ENCODE data around the gene TMEM272. TPM values are rescaled to one million over a fixed set of nuclear protein-coding genes. Genes with fewer than 3 reads are reported as not detected.
A peak's percentile ranks its signal among the peaks of the same experiment; 100 is the strongest.

The TMEM272 gene
- total RNA-seq, 2 donors from 2014 or later, result 1.3 to 1.7 TPM

DNA sequence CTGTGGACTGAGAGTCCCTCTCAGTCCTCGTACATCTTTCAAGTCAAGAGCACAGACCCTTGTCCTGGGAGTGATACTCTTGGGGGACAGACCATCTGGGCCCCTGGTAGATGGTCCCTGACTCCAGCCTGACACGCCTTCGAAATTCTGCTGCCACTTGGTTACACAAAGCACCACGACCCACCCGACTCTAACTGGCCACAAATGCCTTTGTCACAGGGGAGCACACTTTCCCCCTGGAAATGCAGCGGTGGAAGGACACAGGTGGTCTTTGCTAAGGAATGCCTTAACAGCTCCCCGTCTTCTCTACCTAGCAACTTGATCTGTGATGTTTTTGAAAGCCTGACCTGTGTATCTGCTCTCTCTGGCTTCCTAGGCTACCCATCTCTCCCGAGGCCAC lies 27.3 kb downstream of the TMEM272 start:
- H3K27ac Mint-ChIP-seq, result peak overlapping the region; percentile 98
- H3K36me3 Mint-ChIP-seq (ENCODE audit: low read depth), result peaks cover 11% of the 10 kb centered on the region
- H3K9me3 ChIP-seq (ENCODE audit: control insufficient read depth, low read length, poor library complexity, severe bottlenecking), result no peaks in the 10 kb centered on the region
- H3K4me3 Mint-ChIP-seq, result no peak overlapping the region
- peaks cover 66% of the 10 kb centered on the region for H3K4me1 Mint-ChIP-seq
- DNase-seq, result no peak
- no peak for ATAC-seq
- no peaks in the 10 kb centered on the region for H3K27me3 Mint-ChIP-seq

DNA sequence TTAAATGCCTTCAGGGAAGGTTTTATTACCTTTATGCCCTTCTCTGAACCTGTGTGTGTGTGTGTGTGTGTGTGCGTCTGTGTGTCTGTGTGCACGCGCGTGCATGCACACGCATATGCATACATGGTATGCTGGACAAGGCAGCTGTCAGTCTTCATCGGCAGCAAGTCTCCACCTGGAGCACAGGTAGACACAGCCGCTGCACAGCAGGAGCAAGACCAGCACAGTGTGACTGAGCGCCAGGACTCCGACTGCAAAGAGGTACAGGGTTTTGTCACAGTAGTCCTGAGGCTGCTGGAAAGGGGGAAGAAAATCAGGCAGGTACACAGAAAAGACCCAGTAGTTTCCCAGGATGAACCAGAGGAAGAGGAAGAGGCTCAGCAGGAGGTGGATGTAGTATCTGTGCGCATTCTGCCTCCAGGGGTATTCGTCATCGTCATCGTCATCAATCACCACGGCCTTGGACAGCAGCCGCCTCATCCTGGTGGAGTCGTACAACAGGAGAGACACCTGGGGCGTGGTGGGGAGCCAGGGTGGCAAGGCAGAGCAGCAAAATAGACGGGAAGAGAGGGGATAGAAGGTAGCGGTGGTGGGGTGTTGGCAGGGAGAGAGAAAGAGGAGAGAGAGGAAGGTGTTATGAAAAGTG lies 28.2 kb downstream of the TMEM272 start:
- no peak for ATAC-seq
- Mint-ChIP-seq H3K27ac (peak overlapping the region; percentile 98), H3K36me3 (ENCODE audit: low read depth) (peaks cover 11% of the 10 kb centered on the region), H3K27me3 (no peaks in the 10 kb centered on the region), H3K4me3 (peak overlapping the region; percentile 63), H3K4me1 (peaks cover 60% of the 10 kb centered on the region)
- no peak for DNase-seq
- H3K9me3 ChIP-seq (ENCODE audit: control insufficient read depth, low read length, poor library complexity, severe bottlenecking), result no peaks in the 10 kb centered on the region

DNA sequence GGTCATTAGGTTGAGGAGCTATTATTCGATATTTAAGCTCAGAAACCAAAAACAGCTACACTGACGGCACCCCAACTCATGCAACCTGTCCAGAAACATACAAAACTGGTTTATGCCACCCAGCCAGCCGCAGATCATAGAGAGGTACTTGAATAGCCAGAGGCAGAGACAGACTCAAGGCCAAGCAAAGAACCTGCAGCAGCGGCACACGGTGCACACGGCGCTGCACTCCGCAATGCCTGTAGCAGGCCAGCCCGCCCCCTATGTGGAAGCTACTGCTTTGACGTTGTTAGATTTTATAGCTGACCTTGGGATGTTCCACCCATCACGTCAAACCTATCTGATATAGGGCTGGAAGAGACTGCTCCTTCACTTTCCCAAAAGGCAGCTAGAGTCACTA lies 29.1 kb downstream of the TMEM272 start:
- H3K27me3 Mint-ChIP-seq, result no peaks in the 10 kb centered on the region
- peaks cover 53% of the 10 kb centered on the region for H3K4me1 Mint-ChIP-seq
- DNase-seq (no peak), ATAC-seq (no peak)
- H3K27ac Mint-ChIP-seq, result peak overlapping the region; percentile 83
- no peaks in the 10 kb centered on the region for H3K9me3 ChIP-seq (ENCODE audit: control insufficient read depth, low read length, poor library complexity, severe bottlenecking)
- H3K36me3 Mint-ChIP-seq (ENCODE audit: low read depth), result peaks cover 11% of the 10 kb centered on the region
- H3K4me3 Mint-ChIP-seq, result no peak overlapping the region

DNA sequence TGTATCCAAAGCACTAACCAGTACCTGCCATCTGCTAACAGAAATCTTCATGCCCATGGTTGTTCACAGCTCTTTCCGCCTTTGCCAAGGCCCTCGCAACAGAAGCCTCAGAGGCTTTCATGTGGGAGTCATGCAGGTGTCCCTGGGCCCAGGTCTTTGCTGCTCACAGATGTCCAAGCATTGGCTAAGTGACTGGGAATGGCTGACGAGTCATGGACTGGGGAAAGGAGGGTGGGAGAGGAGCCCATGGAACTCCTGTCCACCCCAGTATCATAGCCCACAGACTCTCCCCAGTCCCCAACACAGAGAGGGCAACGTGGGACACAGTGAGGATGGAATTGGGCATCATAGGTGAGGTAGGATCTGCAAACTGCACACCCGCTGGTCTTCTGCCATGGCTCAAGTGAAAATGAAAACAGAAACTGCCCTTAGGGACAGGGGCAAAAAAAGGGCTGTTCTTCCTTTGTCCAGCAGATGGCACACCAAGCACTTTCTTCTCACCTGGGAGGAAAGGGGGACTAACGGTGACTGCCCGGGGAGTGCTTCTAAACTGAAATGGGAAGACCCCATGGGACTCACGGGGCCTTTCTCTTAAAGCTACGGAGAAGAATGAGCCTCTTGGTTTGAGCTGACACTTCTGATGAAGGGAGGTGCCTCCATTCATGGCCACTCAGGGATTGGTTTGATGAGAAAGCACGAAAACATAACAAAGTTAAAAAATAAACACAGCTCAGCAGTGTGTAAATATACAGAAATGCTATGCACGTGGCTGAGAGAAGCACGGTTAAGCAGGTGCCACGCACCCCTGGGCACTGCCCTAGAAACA lies 29.9 kb downstream of the TMEM272 start:
- peaks cover 11% of the 10 kb centered on the region for H3K36me3 Mint-ChIP-seq (ENCODE audit: low read depth)
- peak; percentile 44 to 61 (median 58) for DNase-seq
- H3K27me3 Mint-ChIP-seq, result no peaks in the 10 kb centered on the region
- peak overlapping the region; percentile 83 for H3K27ac Mint-ChIP-seq
- peak; percentile 68 for ATAC-seq
- H3K4me3 Mint-ChIP-seq, result peak overlapping the region; percentile 65
- H3K4me1 Mint-ChIP-seq, result peaks cover 46% of the 10 kb centered on the region
- H3K9me3 ChIP-seq (ENCODE audit: control insufficient read depth, low read length, poor library complexity, severe bottlenecking), result no peaks in the 10 kb centered on the region

DNA sequence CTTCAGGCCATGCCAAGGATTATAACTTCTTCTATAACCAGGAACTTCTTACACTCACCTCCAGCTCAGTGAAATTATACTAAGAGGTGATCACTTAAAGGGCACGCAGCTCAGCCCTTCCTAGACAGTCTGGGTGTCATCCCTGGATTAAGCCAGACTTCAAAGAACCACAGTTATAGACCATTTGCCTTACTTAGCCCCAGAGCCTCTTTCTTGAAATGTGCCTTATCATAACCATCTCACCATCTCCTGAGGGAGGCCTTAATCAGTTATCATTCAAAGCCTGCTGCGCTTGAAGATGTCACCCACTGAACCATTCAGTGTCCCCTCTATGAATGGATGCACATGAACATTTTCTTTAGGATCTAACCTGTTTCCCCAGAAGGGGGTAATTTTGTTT lies 30.9 kb downstream of the TMEM272 start:
- no peak overlapping the region for H3K4me3 Mint-ChIP-seq
- H3K27ac Mint-ChIP-seq, result peak overlapping the region; percentile 8
- H3K36me3 Mint-ChIP-seq (ENCODE audit: low read depth), result peaks cover 13% of the 10 kb centered on the region
- no peaks in the 10 kb centered on the region for H3K27me3 Mint-ChIP-seq
- peaks cover 40% of the 10 kb centered on the region for H3K4me1 Mint-ChIP-seq
- ATAC-seq (no peak), DNase-seq (no peak)
- H3K9me3 ChIP-seq (ENCODE audit: control insufficient read depth, low read length, poor library complexity, severe bottlenecking), result no peaks in the 10 kb centered on the region

DNA sequence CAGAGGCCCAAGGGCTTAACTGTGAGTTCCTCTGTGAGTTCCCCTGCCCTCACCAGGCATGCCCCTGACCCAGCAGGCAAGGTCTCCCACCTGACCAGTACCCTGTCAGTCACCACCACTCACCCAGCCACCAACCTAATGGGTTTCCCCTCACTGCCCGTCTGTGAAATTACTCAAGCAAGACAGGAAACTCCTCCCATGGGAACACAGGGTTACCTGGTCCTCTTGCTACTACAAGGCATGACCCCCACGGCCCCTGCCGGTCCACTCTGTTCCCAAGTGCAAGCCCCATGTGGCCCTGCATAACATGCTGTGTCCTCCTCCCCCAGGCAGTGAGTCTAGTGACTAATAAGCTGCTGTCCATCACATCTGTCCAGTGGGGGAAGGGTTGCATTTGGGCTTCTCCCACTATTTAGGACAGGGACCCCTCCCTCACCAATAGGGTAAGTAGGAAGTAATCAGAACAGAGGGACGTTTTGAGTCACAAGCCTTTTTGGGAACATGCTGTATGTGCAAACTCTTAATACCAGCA lies 33.0 kb downstream of the TMEM272 start:
- no peaks in the 10 kb centered on the region for H3K27me3 Mint-ChIP-seq
- H3K4me3 Mint-ChIP-seq, result no peak overlapping the region
- H3K4me1 Mint-ChIP-seq, result peaks cover 28% of the 10 kb centered on the region
- no peak for ATAC-seq
- peaks cover 4% of the 10 kb centered on the region for H3K36me3 Mint-ChIP-seq (ENCODE audit: low read depth)
- DNase-seq, result no peak
- peak overlapping the region; percentile 78 for H3K27ac Mint-ChIP-seq
- H3K9me3 ChIP-seq (ENCODE audit: control insufficient read depth, low read length, poor library complexity, severe bottlenecking), result no peaks in the 10 kb centered on the region

GRCh38 chr13:51811046-51811445 lies 33.9 kb downstream of the TMEM272 start:
- DNase-seq (no peak), ATAC-seq (no peak)
- no peak overlapping the region for H3K4me3 Mint-ChIP-seq
- H3K9me3 ChIP-seq (ENCODE audit: control insufficient read depth, low read length, poor library complexity, severe bottlenecking), result no peaks in the 10 kb centered on the region
- H3K27me3 Mint-ChIP-seq, result no peaks in the 10 kb centered on the region
- H3K27ac Mint-ChIP-seq, result peak overlapping the region; percentile 78
- H3K4me1 Mint-ChIP-seq, result peaks cover 25% of the 10 kb centered on the region
- H3K36me3 Mint-ChIP-seq (ENCODE audit: low read depth), result peaks cover 2% of the 10 kb centered on the region

DNA sequence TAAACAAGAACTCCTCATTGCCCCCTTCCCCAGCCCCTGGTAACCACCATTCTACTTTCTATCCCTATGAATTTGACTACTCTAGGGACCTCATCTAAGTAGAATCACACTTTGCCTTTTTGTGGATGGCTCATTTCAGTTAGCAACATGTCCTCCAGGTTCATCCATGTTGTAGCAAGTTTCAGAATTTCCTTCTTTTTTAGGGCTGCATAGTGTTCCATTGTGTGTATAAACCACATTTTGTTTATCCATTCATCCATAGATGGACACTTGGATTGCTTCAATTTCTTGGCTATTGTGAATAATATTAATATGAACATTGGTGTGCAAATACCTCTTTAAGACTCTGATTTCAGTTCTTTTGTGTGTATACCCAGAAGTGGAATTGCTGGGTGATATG lies 36.2 kb downstream of the TMEM272 start:
- DNase-seq (no peak), ATAC-seq (no peak)
- peaks cover 2% of the 10 kb centered on the region for H3K36me3 Mint-ChIP-seq (ENCODE audit: low read depth)
- H3K27ac Mint-ChIP-seq, result no peak overlapping the region
- H3K4me3 Mint-ChIP-seq, result no peak overlapping the region
- H3K4me1 Mint-ChIP-seq, result peaks cover 31% of the 10 kb centered on the region
- H3K27me3 Mint-ChIP-seq, result no peaks in the 10 kb centered on the region
- no peaks in the 10 kb centered on the region for H3K9me3 ChIP-seq (ENCODE audit: control insufficient read depth, low read length, poor library complexity, severe bottlenecking)

DNA sequence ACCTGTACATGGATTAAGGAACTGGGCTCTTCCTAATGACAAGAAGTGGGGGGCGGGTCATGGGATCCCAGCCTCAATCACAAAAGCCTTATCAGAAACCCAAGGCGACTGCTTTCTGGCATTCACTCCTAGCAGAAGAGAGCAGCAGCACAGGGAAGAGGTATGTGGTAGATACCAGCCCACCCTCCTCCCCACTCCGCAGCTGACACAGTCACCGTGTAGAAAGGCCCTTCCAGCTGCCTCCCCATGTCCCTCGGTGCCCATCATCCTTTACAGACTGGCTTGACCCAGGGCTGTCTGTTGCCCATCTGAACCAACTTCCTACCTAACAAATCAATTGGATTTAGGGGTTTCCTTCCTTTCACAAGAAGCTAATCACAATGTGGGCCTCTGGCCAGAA lies 37.9 kb downstream of the TMEM272 start:
- H3K27ac Mint-ChIP-seq, result peak overlapping the region; percentile 93
- no peaks in the 10 kb centered on the region for H3K27me3 Mint-ChIP-seq
- H3K9me3 ChIP-seq (ENCODE audit: control insufficient read depth, low read length, poor library complexity, severe bottlenecking), result no peaks in the 10 kb centered on the region
- H3K4me3 Mint-ChIP-seq, result no peak overlapping the region
- ATAC-seq, result no peak
- no peak for DNase-seq
- peaks cover 5% of the 10 kb centered on the region for H3K36me3 Mint-ChIP-seq (ENCODE audit: low read depth)
- H3K4me1 Mint-ChIP-seq, result peaks cover 40% of the 10 kb centered on the region

DNA sequence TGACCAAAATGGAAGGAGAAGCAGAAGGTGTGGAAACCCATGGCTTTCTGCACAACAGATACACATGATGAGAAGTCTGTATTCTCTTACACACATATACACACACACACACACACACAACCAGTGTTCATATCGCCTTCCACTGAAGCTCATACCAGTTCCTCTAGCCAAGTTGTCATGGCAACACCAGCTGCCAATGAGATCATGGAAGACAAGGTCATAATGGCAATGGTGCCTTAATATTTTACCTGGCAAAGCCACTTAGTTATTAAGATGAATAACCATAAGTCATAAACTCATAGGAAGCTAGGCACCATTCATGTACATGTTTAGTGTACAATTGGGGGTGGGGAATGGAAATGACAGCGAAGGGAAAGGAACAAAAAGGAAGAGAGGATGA lies 38.4 kb downstream of the TMEM272 start:
- Mint-ChIP-seq H3K27me3 (no peaks in the 10 kb centered on the region), H3K4me1 (peaks cover 44% of the 10 kb centered on the region), H3K4me3 (no peak overlapping the region), H3K27ac (peak overlapping the region; percentile 93), H3K36me3 (ENCODE audit: low read depth) (peaks cover 7% of the 10 kb centered on the region)
- no peaks in the 10 kb centered on the region for H3K9me3 ChIP-seq (ENCODE audit: control insufficient read depth, low read length, poor library complexity, severe bottlenecking)
- ATAC-seq, result no peak
- no peak for DNase-seq

GRCh38 chr13:51805925-51806324 lies 39.1 kb downstream of the TMEM272 start:
- H3K27ac Mint-ChIP-seq, result peak overlapping the region; percentile 93

GRCh38 chr13:51805313-51805712 lies 39.7 kb downstream of the TMEM272 start:
- Mint-ChIP-seq H3K4me3 (peak overlapping the region; percentile 93), H3K27me3 (no peaks in the 10 kb centered on the region)
- no peak for DNase-seq

More at GRCh38 chr13:51805925-51806324, 39.1 kb downstream of the TMEM272 start:
- ATAC-seq (no peak), DNase-seq (no peak)
- Mint-ChIP-seq H3K27me3 (no peaks in the 10 kb centered on the region), H3K4me3 (peak overlapping the region; percentile 93), H3K4me1 (peaks cover 45% of the 10 kb centered on the region), H3K36me3 (ENCODE audit: low read depth) (peaks cover 7% of the 10 kb centered on the region)
- no peaks in the 10 kb centered on the region for H3K9me3 ChIP-seq (ENCODE audit: control insufficient read depth, low read length, poor library complexity, severe bottlenecking)

DNA sequence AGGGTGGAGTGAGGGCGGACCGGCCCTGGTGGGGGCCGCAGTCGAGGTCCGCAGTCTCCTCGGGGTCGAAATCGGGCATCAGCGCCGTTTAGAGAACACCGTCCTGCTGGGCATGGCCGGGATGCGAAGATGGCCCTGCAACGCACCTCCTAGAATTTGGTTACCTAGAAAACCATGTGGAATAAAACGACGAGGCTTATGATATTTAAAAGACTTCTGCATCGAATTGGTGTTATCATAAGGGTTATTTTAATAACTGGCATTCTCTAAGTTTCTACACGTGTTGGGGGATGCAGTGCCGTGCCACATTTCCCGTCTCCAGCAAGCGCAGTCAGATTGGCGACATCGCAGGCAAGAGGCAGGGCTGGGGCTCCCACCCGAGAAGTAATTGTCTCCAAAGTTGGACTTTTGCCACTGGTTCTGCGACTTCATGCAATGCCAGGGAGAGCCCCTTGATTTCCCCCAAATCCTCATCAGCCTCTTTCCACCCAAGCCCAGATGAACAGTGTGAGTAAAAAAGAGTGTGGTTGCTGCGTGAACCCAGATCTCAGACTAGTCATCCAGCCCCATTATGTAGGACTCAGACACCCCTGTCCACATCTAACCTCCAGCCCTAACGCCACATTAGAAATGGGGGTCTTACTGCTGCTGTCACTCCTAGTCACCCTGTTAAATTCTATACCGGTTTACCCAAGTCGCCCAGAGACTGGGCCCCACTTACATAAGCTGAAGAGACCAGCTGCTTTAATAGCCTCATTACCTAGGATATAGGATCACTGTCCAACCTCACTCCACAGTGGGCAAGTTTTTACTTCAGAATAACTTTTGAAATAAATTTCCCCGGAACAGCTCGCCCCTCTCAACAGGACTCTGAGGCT lies 40.4 kb downstream of the TMEM272 start:
- Mint-ChIP-seq H3K27me3 (no peaks in the 10 kb centered on the region), H3K36me3 (ENCODE audit: low read depth) (peaks cover 7% of the 10 kb centered on the region), H3K27ac (peak overlapping the region; percentile 93), H3K4me1 (peaks cover 46% of the 10 kb centered on the region), H3K4me3 (peak overlapping the region; percentile 93)
- H3K9me3 ChIP-seq (ENCODE audit: control insufficient read depth, low read length, poor library complexity, severe bottlenecking), result no peaks in the 10 kb centered on the region
- peak in 1 of 3 donors; percentile 42 for DNase-seq
- no peak for ATAC-seq

More at GRCh38 chr13:51805313-51805712, 39.7 kb downstream of the TMEM272 start:
- Mint-ChIP-seq H3K36me3 (ENCODE audit: low read depth) (peaks cover 7% of the 10 kb centered on the region), H3K4me1 (peaks cover 45% of the 10 kb centered on the region), H3K27ac (peak overlapping the region; percentile 93)
- H3K9me3 ChIP-seq (ENCODE audit: control insufficient read depth, low read length, poor library complexity, severe bottlenecking), result no peaks in the 10 kb centered on the region
- ATAC-seq, result no peak

Data from T-helper 17 cell (primary cell).